Right atrium auricular region (tissue), 2 donors: Measurements from ENCODE around the gene CCNT2. TPM values are rescaled to one million over a fixed set of nuclear protein-coding genes. Genes with fewer than 3 reads are reported as not detected.
"Not testable (repeated sequence)": the region's sequence is repeated elsewhere in the genome, so short reads cannot be mapped to it uniquely, and the experiment has no call there.

ENCODE experiments used
- DNase-seq: peaks from one replicate; pipeline ENCODE4 v3.0.0-alpha.2; 2019; ENCODE audit warnings: low spot score
- H3K27ac ChIP-seq, 2 donors: fragments of 200-600 bp; sonication (generic); 1 replicate in 1 of 2; 2 replicates in 1 of 2; pipeline ENCODE4 v1.5.1; 2016 to 2019
- H3K27me3 ChIP-seq, 2 donors: fragments of 200-600 bp; sonication (generic); one replicate each; pipeline versions ENCODE4 v1.5.1 to v1.6.0; 2017 to 2019
- H3K36me3 ChIP-seq: fragments of 200-600 bp; sonication (generic); one replicate; pipeline ENCODE4 v1.5.1; 2016
- H3K4me1 ChIP-seq, 2 donors: fragments of 200-600 bp; sonication (generic); one replicate each; pipeline versions ENCODE4 v1.5.1 to v1.6.0; 2017 to 2019
- H3K4me3 ChIP-seq, 2 donors: fragments of 200-600 bp; sonication (generic); 1 replicate in 1 of 2; 2 replicates in 1 of 2; pipeline ENCODE4 v1.5.1; 2017 to 2019; ENCODE audit warnings: mild to moderate bottlenecking in 1 of 2, moderate library complexity in 1 of 2
- H3K9me3 ChIP-seq, 2 donors: fragments of 200-600 bp; sonication (generic); one replicate each; pipeline ENCODE4 v1.5.1; 2019
- CTCF ChIP-seq, 2 donors: fragments of 200-600 bp; sonication (generic); IDR thresholded peaks; one replicate each; pipeline ENCODE4 v1.5.1; 2019; ENCODE audit warnings: antibody characterized with exemption in 2 of 2
- total RNA-seq, 2 donors: library from RNA; depleted of rRNA; stranded (reverse); fragments of >200 nt; gene quantifications; one replicate each; pipeline ENCODE4 v1.1.0, GENCODE V29; 2016

The CCNT2 gene
- total RNA-seq, 2 donors from 2014 or later = 12.0 to 12.5 TPM

- no peak overlapping the region for H3K27ac ChIP-seq
- H3K4me3 ChIP-seq = no peak overlapping the region
- H3K9me3 ChIP-seq = no peaks in the 10 kb centered on the region
- H3K27me3 ChIP-seq = no peaks in the 10 kb centered on the region
- DNase-seq = no peak
- peaks cover 60% of the 10 kb centered on the region for H3K36me3 ChIP-seq
- TF ChIP-seq CTCF (IDR thresholded peaks at IDR 0.05) = no peak
- no peaks in the 10 kb centered on the region for H3K4me1 ChIP-seq
Measured at GRCh38 chr2:134950886-134951285, 32.3 kb downstream of the CCNT2 start.

DNA sequence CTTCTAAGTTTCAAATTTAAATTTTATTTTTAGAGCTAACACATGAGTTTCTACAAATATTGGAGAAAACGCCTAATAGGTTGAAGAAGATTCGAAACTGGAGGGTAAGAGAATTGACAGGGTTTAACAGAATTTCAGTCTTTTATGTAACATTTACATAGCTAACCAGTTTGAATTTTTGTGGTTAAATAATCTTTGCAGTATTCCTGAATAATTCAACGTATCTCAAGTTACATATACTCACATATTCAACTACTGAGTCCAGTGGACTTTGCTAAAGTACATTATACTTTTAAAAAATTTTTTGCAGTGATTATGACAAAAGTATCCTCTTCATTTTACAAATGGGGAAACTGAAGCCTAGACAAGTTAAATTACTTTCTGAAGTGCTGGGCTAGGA lies 34.0 kb downstream of the CCNT2 start:
- Histone ChIP-seq H3K9me3 (no peaks in the 10 kb centered on the region), H3K4me1 (no peaks in the 10 kb centered on the region), H3K36me3 (peaks cover 75% of the 10 kb centered on the region), H3K4me3 (no peak overlapping the region), H3K27me3 (no peaks in the 10 kb centered on the region), H3K27ac (no peak overlapping the region)
- no peak for TF ChIP-seq CTCF (IDR thresholded peaks at IDR 0.05)
- DNase-seq = no peak

DNA sequence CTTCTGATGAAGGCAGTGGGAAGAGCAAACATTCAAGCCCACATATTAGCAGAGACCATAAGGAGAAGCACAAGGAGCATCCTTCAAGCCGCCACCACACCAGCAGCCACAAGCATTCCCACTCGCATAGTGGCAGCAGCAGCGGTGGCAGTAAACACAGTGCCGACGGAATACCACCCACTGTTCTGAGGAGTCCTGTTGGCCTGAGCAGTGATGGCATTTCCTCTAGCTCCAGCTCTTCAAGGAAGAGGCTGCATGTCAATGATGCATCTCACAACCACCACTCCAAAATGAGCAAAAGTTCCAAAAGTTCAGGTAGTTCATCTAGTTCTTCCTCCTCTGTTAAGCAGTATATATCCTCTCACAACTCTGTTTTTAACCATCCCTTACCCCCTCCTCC lies 35.4 kb downstream of the CCNT2 start:
- Histone ChIP-seq H3K4me3 (no peak overlapping the region), H3K27me3 (no peaks in the 10 kb centered on the region), H3K4me1 (no peaks in the 10 kb centered on the region), H3K9me3 (no peaks in the 10 kb centered on the region), H3K27ac (no peak overlapping the region), H3K36me3 (peaks cover 69% of the 10 kb centered on the region)
- no peak for TF ChIP-seq CTCF (IDR thresholded peaks at IDR 0.05)
- no peak for DNase-seq

DNA sequence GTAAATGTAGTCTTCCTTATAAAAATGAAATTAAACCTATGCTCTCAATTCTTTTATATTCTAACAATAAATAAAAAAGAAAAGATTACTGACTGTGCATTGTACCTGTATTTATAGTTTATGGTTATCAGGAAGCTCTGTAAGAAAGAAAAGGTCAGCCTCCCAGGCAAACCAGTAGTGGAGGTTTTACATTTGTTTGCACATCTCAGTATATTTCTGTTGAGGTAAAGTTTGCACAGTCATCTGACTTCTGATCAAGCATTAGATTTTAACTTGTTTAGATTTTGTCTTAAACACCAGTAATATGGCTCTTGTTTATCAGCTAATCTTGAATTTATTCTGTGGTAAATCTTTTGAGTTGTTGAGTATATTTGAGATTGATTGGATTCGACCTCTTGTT lies 37.1 kb downstream of the CCNT2 start:
- H3K27me3 ChIP-seq = no peaks in the 10 kb centered on the region
- TF ChIP-seq CTCF (IDR thresholded peaks at IDR 0.05) = no peak
- H3K4me3 ChIP-seq = no peak overlapping the region
- H3K36me3 ChIP-seq = peaks cover 54% of the 10 kb centered on the region
- no peak overlapping the region for H3K27ac ChIP-seq
- no peaks in the 10 kb centered on the region for H3K4me1 ChIP-seq
- no peak for DNase-seq
- H3K9me3 ChIP-seq = no peaks in the 10 kb centered on the region

GRCh38 chr2:134957477-134957876 lies 38.9 kb downstream of the CCNT2 start:
- TF ChIP-seq CTCF (IDR thresholded peaks at IDR 0.05) = no peak

DNA sequence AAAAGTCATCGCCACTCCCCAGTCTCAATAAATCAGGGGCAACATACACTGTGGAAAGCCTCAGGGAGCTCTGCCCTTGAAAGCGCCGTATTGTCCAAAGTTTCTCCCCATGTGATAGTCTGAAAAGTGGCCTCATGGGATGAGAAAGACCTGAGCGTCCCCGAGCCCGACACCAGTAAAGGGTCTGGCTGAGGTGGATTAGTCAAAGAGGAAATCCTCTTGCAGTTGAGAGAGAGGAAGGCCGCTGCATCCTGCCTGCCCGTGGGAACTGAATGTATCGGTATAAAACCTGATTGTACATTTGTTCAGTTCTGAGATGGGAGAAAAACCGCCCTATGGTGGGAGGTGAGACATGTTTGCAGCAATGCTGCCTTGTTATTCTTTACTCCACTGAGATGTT lies 48.5 kb downstream of the CCNT2 start:
- not testable (repeated sequence) for H3K27ac ChIP-seq, H3K27me3 ChIP-seq, DNase-seq

More at GRCh38 chr2:134957477-134957876, 38.9 kb downstream of the CCNT2 start:
- H3K36me3 ChIP-seq = peaks cover 47% of the 10 kb centered on the region
- H3K27ac ChIP-seq = no peak overlapping the region
- no peaks in the 10 kb centered on the region for H3K4me1 ChIP-seq
- H3K27me3 ChIP-seq = no peaks in the 10 kb centered on the region
- H3K4me3 ChIP-seq = no peak overlapping the region
- no peaks in the 10 kb centered on the region for H3K9me3 ChIP-seq
- no peak for DNase-seq

More for the DNA sequence above, 48.5 kb downstream of the CCNT2 start:
- H3K9me3 ChIP-seq, H3K36me3 ChIP-seq, H3K4me3 ChIP-seq, H3K4me1 ChIP-seq: not testable (repeated sequence)
